K562 (cell line): ENCODE results near the gene CDC5L. TPM values are rescaled to one million over a fixed set of nuclear protein-coding genes. Genes with fewer than 3 reads are reported as not detected.

Experiments used
- ATAC-seq: fragments of 200-7000 bp; cut with Tn5 transposase; 3 replicates; pipeline ENCODE4 v1.9.1; 2020; ENCODE audit warnings: moderate library complexity
- BruUV-seq: library from RNA; stranded (reverse); fragments of 400-500 nt; replicated peaks from 2 replicates; lab custom pipeline; 2021; lab: Mats Ljungman, UMichigan
- CTCF ChIA-PET: fragments of 300-600 bp; formaldehyde crosslinking; extraction: SDS; loops from one replicate; lab custom pipeline; 2021; ENCODE audit warnings: low intra/inter-chr PET ratio; lab: Yijun Ruan, JAX
- POLR2A ChIA-PET: fragments of 300-600, 350-650 bp; sonication (Branson Sonifier 250); formaldehyde crosslinking; extraction: SDS; loops from one replicate; lab custom pipeline; 2021; ENCODE audit warnings: antibody characterized with exemption, inconsistent platforms; lab: Yijun Ruan, JAX
- DNase-seq, 4 experiments: peaks; one replicate each; pipeline versions ENCODE4 v3.0.0 to v3.0.0-alpha.2; 2011 to 2018; ENCODE audit warnings: low spot score in 3 of 4, mixed read lengths in 3 of 4; ENCODE audit errors: extremely low read depth in 1 of 4
- FAIRE-seq: peaks from 2 replicates; lab custom pipeline; 2011; peaks lifted over from hg19 to GRCh38; lab: Jason Lieb, UNC
- H2AFZ ChIP-seq: 2 replicates; pipeline ENCODE4 v1.6.0; 2011; ENCODE audit warnings: low read depth, low read length, control low read depth, inconsistent platforms
- H3K27ac ChIP-seq: fragments of 200-600 bp; 3 replicates; pipeline ENCODE4 v1.8.0; 2011; ENCODE audit warnings: low read depth, mild to moderate bottlenecking, control low read depth, inconsistent platforms, low read length, moderate library complexity, mixed read lengths; ENCODE audit errors: extremely low read depth
- H3K27me3 ChIP-seq, 2 experiments: fragments of 300-600 bp in 1 of 2; 2 replicates in 1 of 2; 3 replicates in 1 of 2; pipeline versions ENCODE4 v1.6.0 to v1.8.0; 2011; ENCODE audit warnings: inconsistent platforms in 2 of 2, low read length in 2 of 2, mild to moderate bottlenecking in 1 of 2, mixed read lengths in 1 of 2, moderate library complexity in 1 of 2; ENCODE audit not compliant: control insufficient read depth in 2 of 2, insufficient read depth in 2 of 2
- H3K36me3 ChIP-seq: fragments of 300-600 bp; 3 replicates; pipeline ENCODE4 v1.8.0; 2011; ENCODE audit warnings: mild to moderate bottlenecking, low read length, inconsistent platforms; ENCODE audit not compliant: control insufficient read depth, insufficient read depth
- H3K4me1 ChIP-seq, 2 experiments: fragments of 200-600 bp in 1 of 2; replicated peaks in 1 of 2; 2 replicates in 1 of 2; 3 replicates in 1 of 2; pipeline versions ENCODE4 v1.5.1 to v1.8.0; 2011; ENCODE audit warnings: inconsistent platforms in 2 of 2, low read length in 2 of 2, mild to moderate bottlenecking in 1 of 2, mixed read lengths in 1 of 2, moderate library complexity in 1 of 2; ENCODE audit not compliant: control insufficient read depth in 2 of 2, insufficient read depth in 2 of 2
- H3K4me2 ChIP-seq: 2 replicates; pipeline ENCODE4 v1.6.1; 2011; ENCODE audit warnings: low read length, control low read depth, inconsistent platforms, mixed read lengths; ENCODE audit not compliant: insufficient read depth
- H3K4me3 ChIP-seq: fragments of 200-600 bp; sonication (generic), shearing (Covaris generic); 2 replicates; pipeline ENCODE4 v1.5.1; 2016; ENCODE audit warnings: control low read depth, inconsistent platforms
- H3K79me2 ChIP-seq: fragments of 200-600 bp; 3 replicates; pipeline ENCODE4 v1.8.0; 2011; ENCODE audit warnings: low read length, inconsistent platforms; ENCODE audit not compliant: control insufficient read depth, insufficient read depth
- H3K9ac ChIP-seq, 2 experiments: 2 replicates each; pipeline versions ENCODE4 v1.6.0 to v1.6.1; 2011; ENCODE audit warnings: low read depth in 2 of 2, low read length in 2 of 2, control low read depth in 1 of 2, inconsistent platforms in 1 of 2, mild to moderate bottlenecking in 1 of 2, mixed read lengths in 1 of 2; ENCODE audit not compliant: insufficient read depth in 1 of 2
- H3K9me1 ChIP-seq: one replicate; pipeline ENCODE4 v1.6.0; 2011; ENCODE audit warnings: inconsistent platforms, mild to moderate bottlenecking, low read length, moderate library complexity; ENCODE audit not compliant: control insufficient read depth, insufficient read depth
- H3K9me3 ChIP-seq: replicated peaks from 2 replicates; pipeline ENCODE4 v1.5.1; 2011; ENCODE audit warnings: low read depth, low read length, inconsistent platforms; ENCODE audit not compliant: control insufficient read depth, insufficient read depth
- H4K20me1 ChIP-seq: replicated peaks from 2 replicates; pipeline ENCODE4 v1.6.1; 2011; ENCODE audit warnings: low read length, inconsistent platforms, mixed read lengths; ENCODE audit not compliant: control insufficient read depth, insufficient read depth
- ETV5 ChIP-seq: sonication (generic); formaldehyde crosslinking; IDR thresholded peaks from 2 replicates; pipeline ENCODE4 v1.4.0; 2020; ENCODE audit warnings: low read depth, mild to moderate bottlenecking, missing genetic modification reagents
- LARP7 ChIP-seq: fragments of 450-650 bp; IDR thresholded peaks from 2 replicates; pipeline ENCODE4 v1.6.1; 2016
- LCOR ChIP-seq: sonication (generic); formaldehyde crosslinking; IDR thresholded peaks from 2 replicates; pipeline ENCODE4 v1.8.0; 2022; ENCODE audit warnings: mild to moderate bottlenecking, missing genetic modification reagents
- MAFF ChIP-seq: IDR thresholded peaks from 2 replicates; pipeline ENCODE4 v1.6.1; 2012; ENCODE audit warnings: low read length, improper control_type of control experiment
- RAD21 ChIP-seq, 2 experiments: fragments of 250-450 bp in 1 of 2; fragments of 450-650 bp in 1 of 2; sonication (Bioruptor Pico) in 1 of 2; formaldehyde crosslinking in 1 of 2; IDR thresholded peaks in 1 of 2; conservative IDR thresholded peaks in 1 of 2; 2 replicates each; pipeline versions ENCODE4 v1.4.0 to v1.8.0; 2020 to 2022; ENCODE audit warnings: mild to moderate bottlenecking in 2 of 2, moderate library complexity in 1 of 2
- RCOR1 ChIP-seq, 2 experiments: IDR thresholded peaks; 2 replicates each; pipeline ENCODE4 v1.6.1; 2012; ENCODE audit warnings: low read depth in 2 of 2, low read length in 2 of 2, borderline replicate concordance in 1 of 2, improper control_type of control experiment in 1 of 2
- SPI1 ChIP-seq: IDR thresholded peaks from 2 replicates; pipeline ENCODE4 v1.6.1; 2011; ENCODE audit warnings: low read depth, low read length, control low read depth, borderline replicate concordance
- STAG1 ChIP-seq: sonication (generic); formaldehyde crosslinking; IDR thresholded peaks from 2 replicates; pipeline ENCODE4 v1.5.0; 2020; ENCODE audit warnings: missing genetic modification reagents, borderline replicate concordance
- XRCC4 ChIP-seq: IDR thresholded peaks from one replicate; pipeline ENCODE4 v1.6.1; 2011; ENCODE audit not compliant: insufficient read depth, insufficient read length; ENCODE audit errors: extremely low read depth
- ZFP30 ChIP-seq: fragments of 250-450 bp; sonication (Bioruptor Pico); IDR thresholded peaks from 2 replicates; pipeline ENCODE4 v1.8.0; 2022; ENCODE audit warnings: moderate library complexity, mild to moderate bottlenecking, inconsistent platforms, borderline replicate concordance
- ZNF134 ChIP-seq: fragments of 250-450 bp; sonication (Bioruptor Pico); conservative IDR thresholded peaks from 2 replicates; pipeline ENCODE4 v1.4.0; 2020
- ZNF311 ChIP-seq: fragments of 250-450 bp; sonication (Bioruptor Pico); IDR thresholded peaks from 2 replicates; pipeline ENCODE4 v1.4.0; 2020; ENCODE audit warnings: mild to moderate bottlenecking, moderate library complexity
- WGBS: fragments of 100-300 bp; shearing (Covaris generic); methylation state at CpG from one replicate; pipeline ENCODE4 v1.1.6; 2016; ENCODE audit warnings: low coverage, mixed read lengths; ENCODE audit not compliant: insufficient coverage; ENCODE audit errors: missing lambda C conversion rate; 5-methylcytosine and 5-hydroxymethylcytosine counted together
- in situ Hi-C: fragments of 300-500 bp; cut with MboI; formaldehyde crosslinking; loops from 4 replicates; pipeline ENCODE4 v1.15.0; 2018; ENCODE audit warnings: inconsistent platforms, mixed read lengths
- intact Hi-C: fragments of 100-400 bp; cut with micrococcal nuclease; formaldehyde crosslinking; loops from 2 replicates; pipeline ENCODE4 v1.14.2; 2022
- polyA plus RNA-seq, 8 experiments: library from polyadenylated mRNA; depleted of rRNA in 4 of 8; stranded (reverse) in 5 of 8; unstranded in 3 of 8; fragments of >200 nt; fragmentation: Nextera tagmentation in 2 of 8; fragmentation: Illumina TruSeq in 1 of 8; extraction: Ambion mirVana in 2 of 8; extraction: Trizol in 1 of 8; gene quantifications; 2 replicates each; pipeline versions ENCODE4 v1.2.1 to v1.2.3, GENCODE V29; 2011 to 2014; ENCODE audit warnings: inconsistent platforms in 1 of 8, missing spikeins in 1 of 8
- total RNA-seq, 7 experiments: library from RNA; depleted of rRNA in 6 of 7; stranded (reverse); fragments of >200 nt in 6 of 7; fragmentation: Illumina TruSeq in 2 of 7; extraction: Trizol in 2 of 7; gene quantifications; 2 replicates each; pipeline versions ENCODE4 v1.2.1 to v1.2.3, GENCODE V29; 2011 to 2021; ENCODE audit warnings: low replicate concordance in 1 of 7
- TF ChIP-seq, protein P1 (sequence below): IDR thresholded peaks from 2 replicates; pipeline ENCODE4 v1.6.1; 2012; ENCODE audit warnings: low read depth, low read length, improper control_type of control experiment, borderline replicate concordance
- TF ChIP-seq, protein P2 (sequence below), 2 experiments: fragments of 450-650 bp; IDR thresholded peaks; 2 replicates each; pipeline ENCODE4 v1.6.1; 2018; ENCODE audit warnings: mild to moderate bottlenecking in 2 of 2, low read depth in 1 of 2; ENCODE audit not compliant: partially characterized antibody in 2 of 2

Gene CDC5L
- total and polyA plus RNA-seq, 9 of the 15 experiments (the other 6 are each of a cell fraction or from before 2014, with no cell fraction given), result 22.3 to 44.2 (median 30.8) TPM

DNA sequence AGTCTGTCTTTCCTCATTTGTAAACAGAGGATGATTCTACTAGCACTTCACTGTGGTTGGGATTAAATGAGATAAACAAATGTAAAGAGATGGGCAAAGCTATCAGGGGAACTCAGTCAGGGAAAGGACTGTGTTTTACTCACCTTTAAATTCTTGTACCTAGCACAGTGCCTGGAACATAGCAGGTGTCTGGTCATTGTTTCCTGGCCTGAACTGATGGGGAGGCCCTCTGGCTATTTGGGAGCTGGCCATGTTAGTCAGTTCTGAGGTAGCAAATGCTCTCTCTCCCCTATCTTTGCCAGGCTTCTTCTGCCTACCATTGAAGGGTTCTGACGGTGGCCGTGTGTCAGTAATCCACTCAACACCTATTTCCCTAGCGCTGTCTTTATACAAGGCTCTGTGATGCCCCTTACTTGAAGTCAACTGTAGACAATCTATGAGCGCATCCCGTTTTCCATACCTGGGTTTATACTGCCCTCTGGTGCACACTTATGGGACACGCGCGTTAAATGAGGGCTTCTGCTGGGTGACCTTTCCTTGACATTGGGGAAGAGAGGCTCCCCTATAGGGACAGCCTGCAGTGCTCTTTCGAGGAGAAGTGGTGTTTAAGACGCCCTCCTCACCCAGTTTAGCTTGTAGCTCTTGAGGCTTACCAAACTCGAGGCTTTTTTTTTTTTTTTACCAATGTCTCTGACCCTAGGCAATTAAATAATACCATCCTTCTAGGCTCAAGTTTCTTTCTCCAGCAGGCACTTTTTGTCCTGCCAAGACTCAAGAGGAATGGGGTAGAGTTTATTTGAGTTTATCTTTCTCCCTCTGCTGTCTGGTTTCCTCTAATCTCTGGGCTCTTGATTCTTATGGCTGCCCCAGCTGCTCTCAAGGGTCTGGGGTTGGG, 49.0 kb upstream of the CDC5L start:
- peak; percentile 92 for FAIRE-seq
- POLR2A ChIA-PET, result interaction anchor here (0.6 to 1.3 kb wide), 5 partner anchors 13 to 112 kb away, joined by 3 to 4 read pairs (median 3); no protein-coding TSS in a partner anchor
- WGBS, result 0% methylated on average over 11 of the region's 11 CpGs
- TF ChIP-seq, protein P1, sequence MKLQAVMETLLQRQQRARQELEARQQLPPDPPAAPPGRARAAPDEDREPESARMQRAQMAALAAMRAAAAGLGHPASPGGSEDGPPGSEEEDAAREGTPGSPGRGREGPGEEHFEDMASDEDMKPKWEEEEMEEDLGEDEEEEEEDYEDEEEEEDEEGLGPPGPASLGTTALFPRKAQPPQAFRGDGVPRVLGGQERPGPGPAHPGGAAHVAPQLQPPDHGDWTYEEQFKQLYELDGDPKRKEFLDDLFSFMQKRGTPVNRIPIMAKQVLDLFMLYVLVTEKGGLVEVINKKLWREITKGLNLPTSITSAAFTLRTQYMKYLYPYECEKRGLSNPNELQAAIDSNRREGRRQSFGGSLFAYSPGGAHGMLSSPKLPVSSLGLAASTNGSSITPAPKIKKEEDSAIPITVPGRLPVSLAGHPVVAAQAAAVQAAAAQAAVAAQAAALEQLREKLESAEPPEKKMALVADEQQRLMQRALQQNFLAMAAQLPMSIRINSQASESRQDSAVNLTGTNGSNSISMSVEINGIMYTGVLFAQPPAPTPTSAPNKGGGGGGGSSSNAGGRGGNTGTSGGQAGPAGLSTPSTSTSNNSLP, result no peak
- peak; percentile 90 to 97 for TF ChIP-seq RAD21 (CRISPR knock-in tag; conservative IDR thresholded peaks at IDR 0.05 in 1 of 2, IDR thresholded peaks at IDR 0.05 in 1 of 2)
- TF ChIP-seq ZNF311 (CRISPR knock-in tag), result no peak
- TF ChIP-seq MAFF, result no peak
- peak in 1 of 2 experiments; percentile 46; a peak in 1 of 4 replicates for TF ChIP-seq RCOR1 (IDR thresholded peaks at IDR 0.05; ENCODE audit: borderline replicate concordance in 1 of 2, low read depth in 2 of 2, low read length in 2 of 2)
- TF ChIP-seq LCOR, result 0 out of 2 replicates have a peak, but pooled peaks have one; percentile 47
- TF ChIP-seq, protein P2, sequence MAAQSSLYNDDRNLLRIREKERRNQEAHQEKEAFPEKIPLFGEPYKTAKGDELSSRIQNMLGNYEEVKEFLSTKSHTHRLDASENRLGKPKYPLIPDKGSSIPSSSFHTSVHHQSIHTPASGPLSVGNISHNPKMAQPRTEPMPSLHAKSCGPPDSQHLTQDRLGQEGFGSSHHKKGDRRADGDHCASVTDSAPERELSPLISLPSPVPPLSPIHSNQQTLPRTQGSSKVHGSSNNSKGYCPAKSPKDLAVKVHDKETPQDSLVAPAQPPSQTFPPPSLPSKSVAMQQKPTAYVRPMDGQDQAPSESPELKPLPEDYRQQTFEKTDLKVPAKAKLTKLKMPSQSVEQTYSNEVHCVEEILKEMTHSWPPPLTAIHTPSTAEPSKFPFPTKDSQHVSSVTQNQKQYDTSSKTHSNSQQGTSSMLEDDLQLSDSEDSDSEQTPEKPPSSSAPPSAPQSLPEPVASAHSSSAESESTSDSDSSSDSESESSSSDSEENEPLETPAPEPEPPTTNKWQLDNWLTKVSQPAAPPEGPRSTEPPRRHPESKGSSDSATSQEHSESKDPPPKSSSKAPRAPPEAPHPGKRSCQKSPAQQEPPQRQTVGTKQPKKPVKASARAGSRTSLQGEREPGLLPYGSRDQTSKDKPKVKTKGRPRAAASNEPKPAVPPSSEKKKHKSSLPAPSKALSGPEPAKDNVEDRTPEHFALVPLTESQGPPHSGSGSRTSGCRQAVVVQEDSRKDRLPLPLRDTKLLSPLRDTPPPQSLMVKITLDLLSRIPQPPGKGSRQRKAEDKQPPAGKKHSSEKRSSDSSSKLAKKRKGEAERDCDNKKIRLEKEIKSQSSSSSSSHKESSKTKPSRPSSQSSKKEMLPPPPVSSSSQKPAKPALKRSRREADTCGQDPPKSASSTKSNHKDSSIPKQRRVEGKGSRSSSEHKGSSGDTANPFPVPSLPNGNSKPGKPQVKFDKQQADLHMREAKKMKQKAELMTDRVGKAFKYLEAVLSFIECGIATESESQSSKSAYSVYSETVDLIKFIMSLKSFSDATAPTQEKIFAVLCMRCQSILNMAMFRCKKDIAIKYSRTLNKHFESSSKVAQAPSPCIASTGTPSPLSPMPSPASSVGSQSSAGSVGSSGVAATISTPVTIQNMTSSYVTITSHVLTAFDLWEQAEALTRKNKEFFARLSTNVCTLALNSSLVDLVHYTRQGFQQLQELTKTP (IDR thresholded peaks at IDR 0.05; ENCODE audit: low read depth in 1 of 2, partially characterized antibody in 2 of 2), result peak in 1 of 2 experiments; percentile 34
- no peak for TF ChIP-seq ZFP30 (CRISPR knock-in tag)
- TF ChIP-seq XRCC4, result no peak
- no peak for TF ChIP-seq ZNF134 (CRISPR knock-in tag)
- TF ChIP-seq SPI1, result peak; percentile 25; the same call in 1 of the 2 replicates
- TF ChIP-seq ETV5 (CRISPR knock-in tag), result 0 out of 2 replicates have a peak, but pooled peaks have one; percentile 44
- peak; percentile 93 for TF ChIP-seq STAG1
- no peak for TF ChIP-seq LARP7

More for the DNA sequence above, 49.0 kb upstream of the CDC5L start:
- H3K9me1 ChIP-seq, result no peaks in the 10 kb centered on the region
- H3K4me3 ChIP-seq, result no peak overlapping the region
- no peak overlapping the region for H3K9ac ChIP-seq
- H3K27ac ChIP-seq, result no peak overlapping the region
- H3K9me3 ChIP-seq, result no peaks in the 10 kb centered on the region
- no peak overlapping the region for H3K4me2 ChIP-seq
- H4K20me1 ChIP-seq, result no peaks in the 10 kb centered on the region
- in situ Hi-C loops, result no loop called here
- peak; percentile 78 to 86 (median 80) for DNase-seq
- CTCF ChIA-PET, result interaction anchor here (0.6 to 3.4 kb wide), 13 partner anchors 26 to 1694 kb away, joined by 3 to 61 read pairs (median 5); partner anchors contain the start of genes NFKBIE and TMEM151B
- H3K36me3 ChIP-seq, result no peaks in the 10 kb centered on the region
- peaks cover 5 to 11% of the 10 kb centered on the region in 2 experiments; a peak in 3 of 5 replicates for H3K4me1 ChIP-seq
- no peak overlapping the region for H2AFZ ChIP-seq
- BruUV-seq, result no TSS peak
- H3K27me3 ChIP-seq, result peaks cover 25 to 37% of the 10 kb centered on the region in 2 experiments
- intact Hi-C loops, result loop anchor here (1.0 to 10.0 kb wide), 3 partner anchors 70 to 244 kb away; no protein-coding TSS in a partner anchor
- H3K79me2 ChIP-seq, result no peaks in the 10 kb centered on the region
- peak; percentile 91 for ATAC-seq
